ENCODE data around the gene NEUROD6. TPM values are rescaled to one million over a fixed set of nuclear protein-coding genes. Genes with fewer than 3 reads are reported as not detected.

Gene NEUROD6
- total RNA-seq, 2 donors from 2014 or later, result not detected

DNA sequence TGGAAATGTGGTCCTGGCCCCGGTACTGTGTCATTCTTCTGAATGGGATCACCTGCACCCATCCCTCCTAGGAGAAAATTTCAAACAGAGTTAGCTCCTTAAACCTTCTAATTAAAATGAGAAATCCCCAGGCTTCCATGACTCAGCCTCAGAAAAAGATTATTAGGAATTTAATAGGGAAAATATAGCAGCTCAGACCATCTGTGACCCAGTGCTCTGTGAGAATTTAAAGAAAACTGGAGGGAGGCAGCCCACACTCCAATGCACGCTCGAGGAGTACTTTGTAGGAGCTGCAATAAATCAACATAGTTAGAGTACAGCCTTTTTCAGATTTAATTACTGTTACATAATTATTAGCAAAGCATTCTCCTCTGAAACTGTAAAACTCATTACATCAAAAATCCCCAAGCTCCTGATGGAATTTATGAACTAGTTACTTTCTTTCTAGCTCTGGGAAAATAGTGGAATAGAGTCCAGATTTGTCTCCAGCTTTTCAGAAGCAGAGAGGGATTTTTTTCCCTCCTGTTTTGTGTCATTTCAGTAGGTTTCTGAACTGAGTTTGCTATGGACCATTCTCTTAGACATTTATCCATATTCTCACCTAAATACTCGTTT is 30.1 kb downstream of the NEUROD6 start:
- H3K4me1 ChIP-seq, result no peaks in the 10 kb centered on the region
- no peak for DNase-seq
- TF ChIP-seq, protein P1, sequence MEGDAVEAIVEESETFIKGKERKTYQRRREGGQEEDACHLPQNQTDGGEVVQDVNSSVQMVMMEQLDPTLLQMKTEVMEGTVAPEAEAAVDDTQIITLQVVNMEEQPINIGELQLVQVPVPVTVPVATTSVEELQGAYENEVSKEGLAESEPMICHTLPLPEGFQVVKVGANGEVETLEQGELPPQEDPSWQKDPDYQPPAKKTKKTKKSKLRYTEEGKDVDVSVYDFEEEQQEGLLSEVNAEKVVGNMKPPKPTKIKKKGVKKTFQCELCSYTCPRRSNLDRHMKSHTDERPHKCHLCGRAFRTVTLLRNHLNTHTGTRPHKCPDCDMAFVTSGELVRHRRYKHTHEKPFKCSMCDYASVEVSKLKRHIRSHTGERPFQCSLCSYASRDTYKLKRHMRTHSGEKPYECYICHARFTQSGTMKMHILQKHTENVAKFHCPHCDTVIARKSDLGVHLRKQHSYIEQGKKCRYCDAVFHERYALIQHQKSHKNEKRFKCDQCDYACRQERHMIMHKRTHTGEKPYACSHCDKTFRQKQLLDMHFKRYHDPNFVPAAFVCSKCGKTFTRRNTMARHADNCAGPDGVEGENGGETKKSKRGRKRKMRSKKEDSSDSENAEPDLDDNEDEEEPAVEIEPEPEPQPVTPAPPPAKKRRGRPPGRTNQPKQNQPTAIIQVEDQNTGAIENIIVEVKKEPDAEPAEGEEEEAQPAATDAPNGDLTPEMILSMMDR (IDR thresholded peaks at IDR 0.05), result no peak
- no peaks in the 10 kb centered on the region for H3K9me3 ChIP-seq
- no peak overlapping the region for H3K27ac ChIP-seq
- H3K4me3 ChIP-seq, result no peak overlapping the region
- no peak overlapping the region for H3K9ac ChIP-seq (ENCODE audit: low read depth in 2 of 2, low read length in 2 of 2)
- H3K36me3 ChIP-seq, result no peaks in the 10 kb centered on the region
- H3K27me3 ChIP-seq, result no peaks in the 10 kb centered on the region
- intact Hi-C loops (cut with DNase I), result no loop called here

DNA sequence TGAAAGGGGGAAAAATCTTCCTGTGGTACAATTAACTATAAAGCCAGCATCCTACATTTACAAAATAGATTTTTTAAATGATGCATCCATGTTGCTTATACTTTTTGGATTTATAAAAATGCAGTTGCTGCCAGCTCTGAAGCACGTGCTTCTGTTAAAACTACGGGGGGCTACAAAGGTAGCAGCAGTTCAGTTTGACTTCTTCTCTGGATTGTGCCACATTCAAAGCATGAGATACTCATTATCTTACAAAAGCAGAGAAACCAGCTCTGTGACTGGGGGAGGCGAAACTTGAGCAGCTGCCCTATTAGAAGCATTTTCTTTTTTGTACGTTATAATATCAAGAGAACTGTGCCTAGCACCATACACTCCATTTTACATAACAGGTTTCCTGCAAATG is 31.1 kb downstream of the NEUROD6 start:
- no peak overlapping the region for H3K27ac ChIP-seq
- no peaks in the 10 kb centered on the region for H3K27me3 ChIP-seq
- TF ChIP-seq, protein P1 (IDR thresholded peaks at IDR 0.05), result no peak
- no peak overlapping the region for H3K4me3 ChIP-seq
- no peaks in the 10 kb centered on the region for H3K9me3 ChIP-seq
- H3K36me3 ChIP-seq, result no peaks in the 10 kb centered on the region
- intact Hi-C loops (cut with DNase I), result no loop called here
- H3K4me1 ChIP-seq, result no peaks in the 10 kb centered on the region
- no peak for DNase-seq
- no peak overlapping the region for H3K9ac ChIP-seq (ENCODE audit: low read depth in 2 of 2, low read length in 2 of 2)

DNA sequence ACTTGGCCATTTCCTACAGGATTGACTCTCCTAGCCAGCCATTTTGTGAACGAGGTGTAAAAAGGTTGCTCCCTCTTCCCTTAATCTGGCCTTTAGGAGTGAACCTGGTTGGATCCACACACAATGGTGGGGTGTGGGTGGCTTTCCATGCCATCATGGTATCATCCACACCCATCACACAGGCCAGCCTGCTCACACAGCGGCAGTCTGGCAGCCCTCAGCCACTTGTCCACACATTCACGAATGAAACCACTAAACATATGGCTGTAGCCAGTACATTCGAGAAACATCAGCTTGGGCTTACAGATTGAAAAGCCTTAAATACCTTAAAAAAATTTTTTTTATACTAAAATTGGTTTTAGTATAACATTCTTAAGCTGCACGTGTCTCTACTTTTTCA is 31.9 kb downstream of the NEUROD6 start:
- no peaks in the 10 kb centered on the region for H3K9me3 ChIP-seq
- TF ChIP-seq, protein P1 (IDR thresholded peaks at IDR 0.05), result no peak
- DNase-seq, result no peak
- no peaks in the 10 kb centered on the region for H3K4me1 ChIP-seq
- H3K27me3 ChIP-seq, result no peaks in the 10 kb centered on the region
- intact Hi-C loops (cut with DNase I), result no loop called here
- H3K27ac ChIP-seq, result no peak overlapping the region
- H3K4me3 ChIP-seq, result no peak overlapping the region
- H3K9ac ChIP-seq (ENCODE audit: low read depth in 2 of 2, low read length in 2 of 2), result no peak overlapping the region
- no peaks in the 10 kb centered on the region for H3K36me3 ChIP-seq

DNA sequence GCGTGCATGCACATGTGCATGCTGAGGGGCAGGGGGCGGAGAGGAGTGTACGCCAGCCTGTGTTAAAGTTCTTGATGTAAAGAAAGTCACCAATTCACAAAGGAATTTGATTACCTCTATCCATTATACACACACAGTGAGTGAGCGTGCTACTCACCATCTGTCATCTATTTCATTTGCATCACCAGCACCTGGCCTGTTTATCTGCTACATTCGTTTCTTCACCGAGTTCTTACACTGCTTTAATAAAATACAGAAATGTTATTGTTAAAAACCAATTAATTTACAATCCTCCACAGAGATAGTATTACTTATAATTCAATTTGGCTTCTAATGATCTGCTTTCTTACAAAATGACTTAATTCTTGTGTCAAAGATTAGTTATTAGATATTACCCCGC is 32.6 kb downstream of the NEUROD6 start:
- TF ChIP-seq, protein P1 (IDR thresholded peaks at IDR 0.05), result no peak
- Histone ChIP-seq H3K9ac (ENCODE audit: low read depth in 2 of 2, low read length in 2 of 2) (no peak overlapping the region), H3K9me3 (no peaks in the 10 kb centered on the region), H3K27me3 (no peaks in the 10 kb centered on the region), H3K36me3 (no peaks in the 10 kb centered on the region), H3K4me3 (no peak overlapping the region), H3K27ac (no peak overlapping the region), H3K4me1 (no peaks in the 10 kb centered on the region)
- DNase-seq, result no peak
- intact Hi-C loops (cut with DNase I), result no loop called here

DNA sequence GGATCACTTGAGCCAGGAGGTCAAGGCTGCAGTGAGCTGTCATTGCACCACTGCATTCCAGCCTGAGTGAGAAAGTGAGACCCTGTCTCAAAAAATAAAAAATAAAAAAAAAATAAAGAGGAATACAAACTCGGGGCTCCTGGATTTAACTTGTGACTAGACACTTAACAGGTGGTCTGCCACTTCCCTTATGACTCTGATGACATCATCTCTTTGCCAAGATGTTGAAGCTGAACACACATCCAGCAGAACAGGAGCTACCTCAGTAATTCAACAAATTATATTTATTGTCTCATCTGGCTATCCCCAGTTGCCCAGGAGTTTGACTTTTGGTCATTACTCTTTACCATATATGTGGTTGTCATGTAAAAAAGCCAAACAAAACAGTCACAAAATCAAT is 35.3 kb downstream of the NEUROD6 start:
- no peaks in the 10 kb centered on the region for H3K27me3 ChIP-seq
- H3K4me1 ChIP-seq, result no peaks in the 10 kb centered on the region
- no peak for DNase-seq
- TF ChIP-seq, protein P1 (IDR thresholded peaks at IDR 0.05), result no peak
- H3K9me3 ChIP-seq, result no peaks in the 10 kb centered on the region
- H3K9ac ChIP-seq (ENCODE audit: low read depth in 2 of 2, low read length in 2 of 2), result no peak overlapping the region
- H3K4me3 ChIP-seq, result no peak overlapping the region
- intact Hi-C loops (cut with DNase I), result no loop called here
- H3K27ac ChIP-seq, result no peak overlapping the region
- no peaks in the 10 kb centered on the region for H3K36me3 ChIP-seq

Data from colonic mucosa (tissue), 4 donors.